Measurements from ENCODE around the gene TBC1D8.

TBC1D8 gene

DNA sequence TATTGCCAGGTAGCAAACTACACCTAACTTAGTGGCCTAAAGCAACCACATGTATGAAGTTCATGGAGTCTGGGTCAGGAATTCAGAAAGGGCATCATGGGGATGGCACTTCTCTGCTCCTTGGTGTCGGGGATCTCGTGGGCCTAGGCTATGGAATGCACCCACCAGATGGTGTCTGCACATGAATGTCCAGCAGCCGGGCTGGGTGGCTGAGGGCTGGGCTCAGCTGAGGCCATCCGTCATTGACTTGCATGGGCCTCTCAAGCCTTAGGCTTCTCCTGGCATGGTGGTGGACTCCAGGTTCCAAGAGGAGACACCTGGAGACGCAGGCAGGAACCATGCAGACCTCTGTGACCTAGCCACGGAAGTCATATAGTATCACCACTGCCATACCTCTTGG is 175.1 kb downstream of the TBC1D8 start (continued):
- TF ChIP-seq TOX (CRISPR knock-in tag; IDR thresholded peaks at IDR 0.05; ENCODE audit: borderline replicate concordance), result no peak
- TF ChIP-seq RARB (CRISPR knock-in tag; IDR thresholded peaks at IDR 0.05), result no peak
- TF ChIP-seq ZNF70 (CRISPR knock-in tag; IDR thresholded peaks at IDR 0.05), result no peak

DNA sequence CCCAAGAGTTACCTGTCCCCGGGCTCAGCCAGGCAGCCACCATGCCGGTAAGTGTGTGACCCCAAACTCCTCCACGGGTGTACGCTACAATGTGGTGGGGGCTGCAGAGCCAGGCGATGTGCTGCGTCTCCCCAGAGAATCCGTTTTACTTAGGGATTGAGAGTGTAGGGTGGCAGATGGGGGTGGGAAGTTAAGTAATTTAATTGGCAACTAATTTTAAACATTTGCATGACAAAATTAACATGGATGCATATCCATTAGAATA is 175.7 kb downstream of the TBC1D8 start:
- TF ChIP-seq PPARA (CRISPR knock-in tag; IDR thresholded peaks at IDR 0.05; ENCODE audit: borderline replicate concordance), result no peak
- no peak for TF ChIP-seq CSDC2 (CRISPR knock-in tag; IDR thresholded peaks at IDR 0.05)
- no peak for TF ChIP-seq ISL1 (CRISPR knock-in tag; IDR thresholded peaks at IDR 0.05)
- TF ChIP-seq TOX (CRISPR knock-in tag; IDR thresholded peaks at IDR 0.05; ENCODE audit: borderline replicate concordance), result no peak
- TF ChIP-seq, protein P1, sequence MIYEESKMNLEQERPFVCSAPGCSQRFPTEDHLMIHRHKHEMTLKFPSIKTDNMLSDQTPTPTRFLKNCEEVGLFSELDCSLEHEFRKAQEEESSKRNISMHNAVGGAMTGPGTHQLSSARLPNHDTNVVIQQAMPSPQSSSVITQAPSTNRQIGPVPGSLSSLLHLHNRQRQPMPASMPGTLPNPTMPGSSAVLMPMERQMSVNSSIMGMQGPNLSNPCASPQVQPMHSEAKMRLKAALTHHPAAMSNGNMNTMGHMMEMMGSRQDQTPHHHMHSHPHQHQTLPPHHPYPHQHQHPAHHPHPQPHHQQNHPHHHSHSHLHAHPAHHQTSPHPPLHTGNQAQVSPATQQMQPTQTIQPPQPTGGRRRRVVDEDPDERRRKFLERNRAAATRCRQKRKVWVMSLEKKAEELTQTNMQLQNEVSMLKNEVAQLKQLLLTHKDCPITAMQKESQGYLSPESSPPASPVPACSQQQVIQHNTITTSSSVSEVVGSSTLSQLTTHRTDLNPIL (CRISPR knock-in tag; IDR thresholded peaks at IDR 0.05; ENCODE audit: low read depth), result no peak
- no peak for TF ChIP-seq ZC3H10 (CRISPR knock-in tag; IDR thresholded peaks at IDR 0.05)
- TF ChIP-seq, protein P2, sequence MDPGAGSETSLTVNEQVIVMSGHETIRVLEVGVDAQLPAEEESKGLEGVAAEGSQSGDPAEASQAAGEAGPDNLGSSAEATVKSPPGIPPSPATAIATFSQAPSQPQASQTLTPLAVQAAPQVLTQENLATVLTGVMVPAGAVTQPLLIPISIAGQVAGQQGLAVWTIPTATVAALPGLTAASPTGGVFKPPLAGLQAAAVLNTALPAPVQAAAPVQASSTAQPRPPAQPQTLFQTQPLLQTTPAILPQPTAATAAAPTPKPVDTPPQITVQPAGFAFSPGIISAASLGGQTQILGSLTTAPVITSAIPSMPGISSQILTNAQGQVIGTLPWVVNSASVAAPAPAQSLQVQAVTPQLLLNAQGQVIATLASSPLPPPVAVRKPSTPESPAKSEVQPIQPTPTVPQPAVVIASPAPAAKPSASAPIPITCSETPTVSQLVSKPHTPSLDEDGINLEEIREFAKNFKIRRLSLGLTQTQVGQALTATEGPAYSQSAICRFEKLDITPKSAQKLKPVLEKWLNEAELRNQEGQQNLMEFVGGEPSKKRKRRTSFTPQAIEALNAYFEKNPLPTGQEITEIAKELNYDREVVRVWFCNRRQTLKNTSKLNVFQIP (CRISPR knock-in tag; IDR thresholded peaks at IDR 0.05; ENCODE audit: borderline replicate concordance, low read depth), result no peak
- no peak for TF ChIP-seq RARB (CRISPR knock-in tag; IDR thresholded peaks at IDR 0.05)
- TF ChIP-seq, protein P3, sequence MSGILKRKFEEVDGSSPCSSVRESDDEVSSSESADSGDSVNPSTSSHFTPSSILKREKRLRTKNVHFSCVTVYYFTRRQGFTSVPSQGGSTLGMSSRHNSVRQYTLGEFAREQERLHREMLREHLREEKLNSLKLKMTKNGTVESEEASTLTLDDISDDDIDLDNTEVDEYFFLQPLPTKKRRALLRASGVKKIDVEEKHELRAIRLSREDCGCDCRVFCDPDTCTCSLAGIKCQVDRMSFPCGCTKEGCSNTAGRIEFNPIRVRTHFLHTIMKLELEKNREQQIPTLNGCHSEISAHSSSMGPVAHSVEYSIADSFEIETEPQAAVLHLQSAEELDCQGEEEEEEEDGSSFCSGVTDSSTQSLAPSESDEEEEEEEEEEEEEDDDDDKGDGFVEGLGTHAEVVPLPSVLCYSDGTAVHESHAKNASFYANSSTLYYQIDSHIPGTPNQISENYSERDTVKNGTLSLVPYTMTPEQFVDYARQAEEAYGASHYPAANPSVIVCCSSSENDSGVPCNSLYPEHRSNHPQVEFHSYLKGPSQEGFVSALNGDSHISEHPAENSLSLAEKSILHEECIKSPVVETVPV (CRISPR knock-in tag; IDR thresholded peaks at IDR 0.05), result no peak
- no peak for TF ChIP-seq ESRRG (CRISPR knock-in tag; IDR thresholded peaks at IDR 0.05)
- TF ChIP-seq ZFP3 (CRISPR knock-in tag; IDR thresholded peaks at IDR 0.05), result no peak
- TF ChIP-seq, protein P4, sequence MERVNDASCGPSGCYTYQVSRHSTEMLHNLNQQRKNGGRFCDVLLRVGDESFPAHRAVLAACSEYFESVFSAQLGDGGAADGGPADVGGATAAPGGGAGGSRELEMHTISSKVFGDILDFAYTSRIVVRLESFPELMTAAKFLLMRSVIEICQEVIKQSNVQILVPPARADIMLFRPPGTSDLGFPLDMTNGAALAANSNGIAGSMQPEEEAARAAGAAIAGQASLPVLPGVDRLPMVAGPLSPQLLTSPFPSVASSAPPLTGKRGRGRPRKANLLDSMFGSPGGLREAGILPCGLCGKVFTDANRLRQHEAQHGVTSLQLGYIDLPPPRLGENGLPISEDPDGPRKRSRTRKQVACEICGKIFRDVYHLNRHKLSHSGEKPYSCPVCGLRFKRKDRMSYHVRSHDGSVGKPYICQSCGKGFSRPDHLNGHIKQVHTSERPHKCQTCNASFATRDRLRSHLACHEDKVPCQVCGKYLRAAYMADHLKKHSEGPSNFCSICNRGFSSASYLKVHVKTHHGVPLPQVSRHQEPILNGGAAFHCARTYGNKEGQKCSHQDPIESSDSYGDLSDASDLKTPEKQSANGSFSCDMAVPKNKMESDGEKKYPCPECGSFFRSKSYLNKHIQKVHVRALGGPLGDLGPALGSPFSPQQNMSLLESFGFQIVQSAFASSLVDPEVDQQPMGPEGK (CRISPR knock-in tag; IDR thresholded peaks at IDR 0.05; ENCODE audit: borderline replicate concordance), result no peak
- no peak for TF ChIP-seq GLIS3 (CRISPR knock-in tag; IDR thresholded peaks at IDR 0.05)
- no peak for TF ChIP-seq OSR1 (CRISPR knock-in tag; IDR thresholded peaks at IDR 0.05)
- no peak for TF ChIP-seq SNAI2 (CRISPR knock-in tag; IDR thresholded peaks at IDR 0.05)
- TF ChIP-seq BACH2 (CRISPR knock-in tag; IDR thresholded peaks at IDR 0.05; ENCODE audit: borderline replicate concordance), result no peak
- TF ChIP-seq ZNF565 (CRISPR knock-in tag; conservative IDR thresholded peaks at IDR 0.05; ENCODE audit: low read depth), result no peak
- TF ChIP-seq, protein P5, sequence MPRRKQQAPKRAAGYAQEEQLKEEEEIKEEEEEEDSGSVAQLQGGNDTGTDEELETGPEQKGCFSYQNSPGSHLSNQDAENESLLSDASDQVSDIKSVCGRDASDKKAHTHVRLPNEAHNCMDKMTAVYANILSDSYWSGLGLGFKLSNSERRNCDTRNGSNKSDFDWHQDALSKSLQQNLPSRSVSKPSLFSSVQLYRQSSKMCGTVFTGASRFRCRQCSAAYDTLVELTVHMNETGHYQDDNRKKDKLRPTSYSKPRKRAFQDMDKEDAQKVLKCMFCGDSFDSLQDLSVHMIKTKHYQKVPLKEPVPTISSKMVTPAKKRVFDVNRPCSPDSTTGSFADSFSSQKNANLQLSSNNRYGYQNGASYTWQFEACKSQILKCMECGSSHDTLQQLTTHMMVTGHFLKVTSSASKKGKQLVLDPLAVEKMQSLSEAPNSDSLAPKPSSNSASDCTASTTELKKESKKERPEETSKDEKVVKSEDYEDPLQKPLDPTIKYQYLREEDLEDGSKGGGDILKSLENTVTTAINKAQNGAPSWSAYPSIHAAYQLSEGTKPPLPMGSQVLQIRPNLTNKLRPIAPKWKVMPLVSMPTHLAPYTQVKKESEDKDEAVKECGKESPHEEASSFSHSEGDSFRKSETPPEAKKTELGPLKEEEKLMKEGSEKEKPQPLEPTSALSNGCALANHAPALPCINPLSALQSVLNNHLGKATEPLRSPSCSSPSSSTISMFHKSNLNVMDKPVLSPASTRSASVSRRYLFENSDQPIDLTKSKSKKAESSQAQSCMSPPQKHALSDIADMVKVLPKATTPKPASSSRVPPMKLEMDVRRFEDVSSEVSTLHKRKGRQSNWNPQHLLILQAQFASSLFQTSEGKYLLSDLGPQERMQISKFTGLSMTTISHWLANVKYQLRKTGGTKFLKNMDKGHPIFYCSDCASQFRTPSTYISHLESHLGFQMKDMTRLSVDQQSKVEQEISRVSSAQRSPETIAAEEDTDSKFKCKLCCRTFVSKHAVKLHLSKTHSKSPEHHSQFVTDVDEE (CRISPR knock-in tag; IDR thresholded peaks at IDR 0.05), result no peak
- TF ChIP-seq TCF4 (CRISPR knock-in tag; IDR thresholded peaks at IDR 0.05; ENCODE audit: borderline replicate concordance), result no peak
- no peak for ATAC-seq

DNA sequence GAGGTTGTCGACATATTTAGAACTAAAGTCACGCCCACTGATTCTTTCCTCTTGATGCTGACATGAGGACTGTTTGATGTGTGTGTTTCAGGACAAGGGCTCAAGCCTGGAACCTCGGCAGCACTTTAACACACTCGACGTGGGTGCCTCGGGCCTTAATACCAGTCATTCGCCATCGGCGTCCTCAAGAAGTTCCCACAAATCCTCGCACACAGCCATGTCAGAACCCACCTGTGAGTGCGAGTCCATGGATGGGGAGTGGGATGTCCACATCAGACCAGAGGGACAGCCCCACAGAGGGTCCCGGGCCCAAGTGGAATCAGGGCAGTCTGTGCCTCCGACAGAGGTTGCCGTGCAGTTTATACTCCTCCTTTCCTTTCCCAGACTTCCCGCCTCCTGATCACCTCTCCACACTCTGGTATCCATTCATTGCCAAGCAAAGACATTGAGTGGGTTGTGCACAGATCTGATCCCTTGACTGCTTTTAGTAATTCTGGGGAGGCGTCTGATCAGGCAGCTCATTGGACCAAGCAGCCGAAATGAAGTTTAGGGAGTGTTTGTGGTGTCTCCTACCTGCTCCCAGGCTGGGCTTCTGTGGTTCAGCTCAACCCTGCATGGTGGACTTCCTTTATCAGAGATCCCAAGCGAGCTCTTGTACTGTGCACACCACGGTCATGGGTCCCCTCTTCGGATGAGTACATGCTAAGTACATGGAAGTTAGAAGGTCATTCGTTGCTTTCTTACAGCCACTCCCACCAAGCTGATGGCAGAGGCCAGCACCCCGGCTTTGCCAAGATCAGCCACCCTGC is 176.3 kb downstream of the TBC1D8 start:
- no peak for ATAC-seq
- no peak for TF ChIP-seq ZFP3 (CRISPR knock-in tag; IDR thresholded peaks at IDR 0.05)
- TF ChIP-seq, protein P5 (CRISPR knock-in tag; IDR thresholded peaks at IDR 0.05), result no peak
- no peak for TF ChIP-seq ESRRG (CRISPR knock-in tag; IDR thresholded peaks at IDR 0.05)
- TF ChIP-seq PPARA (CRISPR knock-in tag; IDR thresholded peaks at IDR 0.05; ENCODE audit: borderline replicate concordance), result no peak
- TF ChIP-seq ZC3H10 (CRISPR knock-in tag; IDR thresholded peaks at IDR 0.05), result no peak
- TF ChIP-seq GLIS3 (CRISPR knock-in tag; IDR thresholded peaks at IDR 0.05), result no peak
- no peak for TF ChIP-seq OSR1 (CRISPR knock-in tag; IDR thresholded peaks at IDR 0.05)
- no peak for TF ChIP-seq ZNF8 (CRISPR knock-in tag; IDR thresholded peaks at IDR 0.05)
- no peak for TF ChIP-seq BACH2 (CRISPR knock-in tag; IDR thresholded peaks at IDR 0.05; ENCODE audit: borderline replicate concordance)
- TF ChIP-seq RARB (CRISPR knock-in tag; IDR thresholded peaks at IDR 0.05), result no peak
- TF ChIP-seq ZNF70 (CRISPR knock-in tag; IDR thresholded peaks at IDR 0.05), result no peak
- no peak for TF ChIP-seq TCF4 (CRISPR knock-in tag; IDR thresholded peaks at IDR 0.05; ENCODE audit: borderline replicate concordance)
- TF ChIP-seq, protein P2 (CRISPR knock-in tag; IDR thresholded peaks at IDR 0.05; ENCODE audit: borderline replicate concordance, low read depth), result no peak
- TF ChIP-seq ISL1 (CRISPR knock-in tag; IDR thresholded peaks at IDR 0.05), result no peak
- TF ChIP-seq ZFP30 (CRISPR knock-in tag; IDR thresholded peaks at IDR 0.05), result no peak
- no peak for TF ChIP-seq TOX (CRISPR knock-in tag; IDR thresholded peaks at IDR 0.05; ENCODE audit: borderline replicate concordance)

Data from SK-N-SH treated with all-trans-retinoic acid at 6 μM for 48 hours (cell line).